ENCODE measurements around the gene MGAT5. TPM values are rescaled to one million over a fixed set of nuclear protein-coding genes. Genes with fewer than 3 reads are reported as not detected.

The MGAT5 gene
- total and polyA plus RNA-seq, 7 donors, result 1.1 to 7.0 (median 2.1) TPM

DNA sequence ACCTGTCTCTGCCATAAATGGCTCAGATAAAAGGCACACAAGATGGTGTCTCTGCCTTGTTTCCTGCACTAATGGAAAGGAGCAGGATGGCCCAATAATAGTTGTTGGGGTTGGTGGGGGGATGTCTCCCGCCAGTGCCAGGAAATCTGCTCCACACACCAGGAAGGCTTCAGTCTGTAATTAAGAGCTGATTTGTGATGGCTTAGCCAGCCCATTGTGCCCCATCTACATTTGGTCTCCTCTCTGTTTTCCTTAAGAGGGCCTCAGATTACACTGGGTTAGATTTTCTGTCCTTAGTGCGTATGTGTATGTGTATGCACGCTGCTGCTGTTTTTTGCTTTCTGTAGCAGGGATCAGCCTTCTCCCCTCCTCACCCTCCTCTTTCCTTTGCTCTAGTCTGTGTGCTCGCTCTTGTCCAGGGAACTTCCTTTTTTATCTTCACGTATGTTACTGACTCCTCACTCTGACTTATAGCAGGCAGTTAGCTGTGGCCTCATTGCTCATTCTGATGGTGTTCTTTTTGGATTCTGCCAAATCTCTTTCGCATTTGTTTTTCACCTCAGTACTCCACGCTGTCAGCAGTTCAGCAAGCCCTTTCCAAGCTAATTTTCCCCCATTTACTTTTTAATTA, 33.4 kb upstream of the MGAT5 start:
- ATAC-seq (no peak), DNase-seq (no peak)
- intact Hi-C loops (cut with DNase I), result no loop called here
- H3K36me3 ChIP-seq (ENCODE audit: insufficient read depth in 1 of 2, low read depth in 1 of 2), result no peaks in the 10 kb centered on the region
- no peaks in the 10 kb centered on the region for H3K4me1 ChIP-seq
- no peak overlapping the region for H3K27ac ChIP-seq
- no peaks in the 10 kb centered on the region for H3K9me3 ChIP-seq
- H3K4me3 ChIP-seq, result no peak overlapping the region
- 83 to 93% (median 91%) methylated on average over 7 of the region's 7 CpGs for WGBS, 3 donors
- TF ChIP-seq CTCF (IDR thresholded peaks at IDR 0.05), result no peak
- peaks cover 0 to 2% (median 0%) of the 10 kb centered on the region in 3 donors for H3K27me3 ChIP-seq (ENCODE audit: insufficient read depth in 3 of 3, low read length in 2 of 3)

GRCh38 chr2:134224005-134224404, 29.9 kb upstream of the MGAT5 start:
- 95% methylated on average over 3 of the region's 3 CpGs for WGBS, 3 donors
- H3K4me1 ChIP-seq, result no peaks in the 10 kb centered on the region
- H3K4me3 ChIP-seq, result no peak overlapping the region
- TF ChIP-seq CTCF (IDR thresholded peaks at IDR 0.05), result no peak
- H3K27ac ChIP-seq, result no peak overlapping the region
- DNase-seq (no peak), ATAC-seq (no peak)
- peaks cover 7% of the 10 kb centered on the region for H3K9me3 ChIP-seq
- intact Hi-C loops (cut with DNase I), result no loop called here
- no peaks in the 10 kb centered on the region for H3K27me3 ChIP-seq (ENCODE audit: insufficient read depth in 3 of 3, low read length in 2 of 3)
- H3K36me3 ChIP-seq (ENCODE audit: insufficient read depth in 1 of 2, low read depth in 1 of 2), result no peaks in the 10 kb centered on the region

- no peak for TF ChIP-seq CTCF (IDR thresholded peaks at IDR 0.05)
- Histone ChIP-seq H3K27ac (no peak overlapping the region), H3K4me3 (no peak overlapping the region), H3K36me3 (ENCODE audit: insufficient read depth in 1 of 2, low read depth in 1 of 2) (no peaks in the 10 kb centered on the region), H3K9me3 (peaks cover 7% of the 10 kb centered on the region), H3K27me3 (ENCODE audit: insufficient read depth in 3 of 3, low read length in 2 of 3) (no peaks in the 10 kb centered on the region), H3K4me1 (no peaks in the 10 kb centered on the region)
- intact Hi-C loops (cut with DNase I), result no loop called here
- 90 to 95% (median 90%) methylated on average over 2 of the region's 2 CpGs for WGBS, 3 donors
- DNase-seq, result no peak
- ATAC-seq, result no peak
Observed at GRCh38 chr2:134225173-134225572, 28.7 kb upstream of the MGAT5 start.

DNA sequence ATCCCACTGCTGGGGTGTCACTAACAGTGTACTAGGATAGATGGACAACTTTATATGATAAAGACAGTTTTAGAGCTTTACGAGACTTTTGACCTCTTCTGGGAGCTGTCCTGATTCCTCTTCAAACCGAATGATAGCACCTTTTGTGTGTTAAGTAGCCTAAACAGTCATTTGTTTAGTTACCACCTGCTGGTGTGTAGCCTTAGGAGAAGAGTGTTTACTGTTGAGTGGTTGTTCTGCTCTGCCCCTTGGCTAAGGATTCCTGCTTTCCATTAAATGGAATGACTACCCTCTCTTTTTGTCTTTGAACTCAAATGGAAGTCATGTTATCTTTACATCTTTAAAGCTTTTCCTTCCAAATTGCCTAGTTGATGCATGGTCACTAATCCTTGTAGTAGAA, 28.0 kb upstream of the MGAT5 start:
- 71 to 77% (median 75%) methylated on average over 2 of the region's 2 CpGs for WGBS, 3 donors
- no peaks in the 10 kb centered on the region for H3K4me1 ChIP-seq

More for the DNA sequence above, 28.0 kb upstream of the MGAT5 start:
- H3K27me3 ChIP-seq (ENCODE audit: insufficient read depth in 3 of 3, low read length in 2 of 3), result no peaks in the 10 kb centered on the region
- intact Hi-C loops (cut with DNase I), result no loop called here
- ATAC-seq, result no peak
- no peak for TF ChIP-seq CTCF (IDR thresholded peaks at IDR 0.05)
- DNase-seq, result no peak
- peaks cover 7% of the 10 kb centered on the region for H3K9me3 ChIP-seq
- no peak overlapping the region for H3K27ac ChIP-seq
- H3K4me3 ChIP-seq, result no peak overlapping the region
- H3K36me3 ChIP-seq (ENCODE audit: insufficient read depth in 1 of 2, low read depth in 1 of 2), result no peaks in the 10 kb centered on the region

All from psoas muscle (tissue), 8 donors.